GM23338 (cell line): ENCODE results near the gene E4F1. TPM values are rescaled to one million over a fixed set of nuclear protein-coding genes. Genes with fewer than 3 reads are reported as not detected.
A peak's percentile ranks its signal among the peaks of the same experiment; 100 is the strongest.

Source experiments
- ATAC-seq: fragments of 200-7000 bp; cut with Tn5 transposase; 3 replicates; pipeline ENCODE4 v1.9.1; 2020
- DNase-seq: peaks from one replicate; pipeline ENCODE4 v3.0.0-alpha.2; 2015; ENCODE audit warnings: low spot score
- H2AFZ ChIP-seq: fragments of 200-600 bp; sonication (generic); 2 replicates; pipeline ENCODE4 v1.8.0; 2016; ENCODE audit warnings: antibody characterized with exemption, mild to moderate bottlenecking, moderate library complexity
- H3F3A ChIP-seq: fragments of 200-600 bp; sonication (generic); replicated peaks from 2 replicates; pipeline ENCODE4 v1.8.0; 2017; ENCODE audit warnings: antibody characterized with exemption, mixed run types, low read depth
- H3K27ac ChIP-seq: fragments of 200-600 bp; sonication (generic); 2 replicates; pipeline ENCODE4 v1.6.1; 2016; ENCODE audit warnings: low read depth
- H3K27me3 ChIP-seq: fragments of 200-600 bp; sonication (generic); 2 replicates; pipeline ENCODE4 v1.8.0; 2016; ENCODE audit warnings: mild to moderate bottlenecking, mixed run types, moderate library complexity; ENCODE audit not compliant: insufficient read depth
- H3K36me3 ChIP-seq: fragments of 200-600 bp; sonication (generic); 2 replicates; pipeline ENCODE4 v1.8.0; 2016; ENCODE audit warnings: mild to moderate bottlenecking; ENCODE audit not compliant: insufficient read depth
- H3K4me1 ChIP-seq: fragments of 200-600 bp; sonication (generic); 2 replicates; pipeline ENCODE4 v1.8.0; 2016; ENCODE audit warnings: mild to moderate bottlenecking, moderate library complexity; ENCODE audit not compliant: insufficient read depth
- H3K4me2 ChIP-seq: fragments of 200-600 bp; sonication (generic); 2 replicates; pipeline ENCODE4 v1.7.1; 2017; ENCODE audit warnings: mixed run types
- H3K4me3 ChIP-seq: fragments of 200-600 bp; sonication (generic); 2 replicates; pipeline ENCODE4 v1.6.1; 2016; ENCODE audit warnings: mixed run types
- H3K79me2 ChIP-seq: fragments of 200-600 bp; sonication (generic); replicated peaks from 2 replicates; pipeline ENCODE4 v1.8.0; 2017; ENCODE audit warnings: mild to moderate bottlenecking; ENCODE audit not compliant: insufficient read depth
- H3K9me2 ChIP-seq: fragments of 200-600 bp; sonication (generic); 2 replicates; pipeline ENCODE4 v1.8.0; 2017; ENCODE audit not compliant: insufficient read depth
- H4K20me1 ChIP-seq: fragments of 200-600 bp; sonication (generic); replicated peaks from 2 replicates; pipeline ENCODE4 v1.8.0; 2017; ENCODE audit warnings: mild to moderate bottlenecking; ENCODE audit not compliant: insufficient read depth
- H3K27ac Mint-ChIP-seq: 2 replicates; pipeline ENCODE4 v1.8.0; 2020; ENCODE audit warnings: inconsistent platforms, mild to moderate bottlenecking, moderate library complexity, mixed read lengths
- H3K27me3 Mint-ChIP-seq: 3 replicates; pipeline ENCODE4 v1.8.0; 2022; ENCODE audit warnings: low read depth, mild to moderate bottlenecking, moderate library complexity, mixed read lengths, inconsistent platforms; ENCODE audit not compliant: insufficient read depth, poor library complexity
- H3K36me3 Mint-ChIP-seq: 3 replicates; pipeline ENCODE4 v1.8.0; 2021; ENCODE audit warnings: low read depth, mild to moderate bottlenecking, inconsistent platforms, moderate library complexity, mixed read lengths
- H3K4me1 Mint-ChIP-seq: 3 replicates; pipeline ENCODE4 v1.8.0; 2020; ENCODE audit warnings: mild to moderate bottlenecking, inconsistent platforms, mixed read lengths
- H3K4me3 Mint-ChIP-seq: 3 replicates; pipeline ENCODE4 v1.8.0; 2021; ENCODE audit warnings: moderate library complexity, mild to moderate bottlenecking, inconsistent platforms, mixed read lengths
- H3K9me3 Mint-ChIP-seq: 3 replicates; pipeline ENCODE4 v1.8.0; 2020; ENCODE audit warnings: moderate library complexity, mild to moderate bottlenecking, inconsistent platforms, mixed read lengths
- CREB1 ChIP-seq: fragments of 250-450 bp; sonication (Bioruptor Pico); IDR thresholded peaks from 2 replicates; pipeline ENCODE4 v1.5.0; 2020; ENCODE audit warnings: low read depth, mild to moderate bottlenecking, moderate library complexity
- CTCF ChIP-seq, 2 experiments: fragments of 200-600 bp in 1 of 2; sonication (generic) in 1 of 2; conservative IDR thresholded peaks; 2 replicates each; pipeline versions ENCODE4 v1.5.1 to v1.6.1; 2016 to 2017; ENCODE audit warnings: antibody characterized with exemption in 2 of 2, low read depth in 2 of 2, mild to moderate bottlenecking in 2 of 2, moderate library complexity in 1 of 2
- ETS1 ChIP-seq: IDR thresholded peaks from 2 replicates; pipeline ENCODE4 v1.6.1; 2016; ENCODE audit warnings: antibody characterized with exemption
- EZH2 ChIP-seq: fragments of 200-600 bp; sonication (generic); IDR thresholded peaks from one replicate; pipeline ENCODE4 v1.8.0; 2017; ENCODE audit warnings: antibody characterized with exemption, mild to moderate bottlenecking, low read depth; ENCODE audit not compliant: unreplicated experiment
- EZH2phosphoT487 ChIP-seq: fragments of 200-600 bp; sonication (generic); IDR thresholded peaks from one replicate; pipeline ENCODE4 v1.8.1; 2018; ENCODE audit warnings: antibody characterized with exemption; ENCODE audit not compliant: unreplicated experiment
- JUNB ChIP-seq: IDR thresholded peaks from one replicate; pipeline ENCODE4 v1.6.1; 2016; ENCODE audit warnings: antibody characterized with exemption; ENCODE audit not compliant: unreplicated experiment
- NANOG ChIP-seq: IDR thresholded peaks from 2 replicates; pipeline ENCODE4 v1.6.1; 2016; ENCODE audit warnings: antibody characterized with exemption, borderline replicate concordance
- POLR2AphosphoS5 ChIP-seq: IDR thresholded peaks from 2 replicates; pipeline ENCODE4 v1.6.1; 2016; ENCODE audit warnings: antibody characterized with exemption, low read depth
- REST ChIP-seq: IDR thresholded peaks from one replicate; pipeline ENCODE4 v1.6.1; 2018; ENCODE audit warnings: antibody characterized with exemption; ENCODE audit not compliant: unreplicated experiment
- STAT1 ChIP-seq: IDR thresholded peaks from one replicate; pipeline ENCODE4 v1.6.1; 2016; ENCODE audit warnings: antibody characterized with exemption; ENCODE audit not compliant: unreplicated experiment
- ZNF114 ChIP-seq: fragments of 250-450 bp; sonication (Bioruptor Pico); IDR thresholded peaks from 2 replicates; pipeline ENCODE4 v1.5.0; 2020; ENCODE audit warnings: mild to moderate bottlenecking, moderate library complexity
- ZNF331 ChIP-seq: fragments of 250-450 bp; sonication (Bioruptor Pico); IDR thresholded peaks from 2 replicates; pipeline ENCODE4 v1.5.0; 2020; ENCODE audit warnings: low read depth, mild to moderate bottlenecking, moderate library complexity
- ZNF462 ChIP-seq: fragments of 250-450 bp; sonication (Bioruptor Pico); IDR thresholded peaks from 2 replicates; pipeline ENCODE4 v1.5.0; 2020; ENCODE audit warnings: mild to moderate bottlenecking, moderate library complexity
- polyA plus RNA-seq: library from polyadenylated mRNA; unstranded; fragments of >200 nt; fragmentation: Nextera tagmentation; extraction: Ambion mirVana; gene quantifications from 2 replicates; pipeline ENCODE4 v1.2.1, GENCODE V29; 2016
- total RNA-seq: library from RNA; depleted of rRNA; stranded (reverse); fragments of >200 nt; shearing (Covaris generic); gene quantifications from 2 replicates; pipeline ENCODE4 v1.2.3, GENCODE V29; 2014

The E4F1 gene
- total and polyA plus RNA-seq, 2 experiments from 2014 or later, result 22.6 to 45.5 TPM

GRCh38 chr16:2180962-2181923 lies 42.1 kb upstream of the E4F1 start:
- peaks cover 5% of the 10 kb centered on the region for H3K36me3 Mint-ChIP-seq
- H3K9me2 ChIP-seq, result no peaks in the 10 kb centered on the region

More at GRCh38 chr16:2180962-2181923, 42.1 kb upstream of the E4F1 start:
- Histone ChIP-seq H3K27me3 (no peaks in the 10 kb centered on the region), H3K79me2 (no peaks in the 10 kb centered on the region), H3K36me3 (no peaks in the 10 kb centered on the region), H3F3A (0 out of 2 replicates have a peak, but pooled peaks cover 10% of the 10 kb centered on the region), H2AFZ (no peak overlapping the region), H4K20me1 (no peaks in the 10 kb centered on the region; the same call in 1 of the 2 replicates), H3K4me3 (no peak overlapping the region), H3K4me1 (no peaks in the 10 kb centered on the region), H3K4me2 (no peak overlapping the region), H3K27ac (no peak overlapping the region)
- Mint-ChIP-seq H3K27ac (no peak overlapping the region), H3K27me3 (peaks cover 21% of the 10 kb centered on the region), H3K4me3 (no peak overlapping the region), H3K9me3 (no peaks in the 10 kb centered on the region), H3K4me1 (peaks cover 6% of the 10 kb centered on the region)
- DNase-seq (peak; percentile 51), ATAC-seq (peak; percentile 38)
- no peak for TF ChIP-seq ZNF114 (CRISPR knock-in tag)
- no peak for TF ChIP-seq POLR2AphosphoS5
- no peak for TF ChIP-seq JUNB
- TF ChIP-seq ETS1, result no peak
- no peak for TF ChIP-seq STAT1
- TF ChIP-seq ZNF462 (CRISPR knock-in tag), result no peak
- no peak for TF ChIP-seq EZH2phosphoT487
- TF ChIP-seq REST, result no peak
- TF ChIP-seq EZH2, result no peak
- TF ChIP-seq ZNF331 (CRISPR knock-in tag), result no peak
- no peak for TF ChIP-seq CTCF (conservative IDR thresholded peaks at IDR 0.05; ENCODE audit: low read depth in 2 of 2)
- no peak for TF ChIP-seq NANOG
- no peak for TF ChIP-seq CREB1 (CRISPR knock-in tag)
